Measurements from ENCODE around the gene ZNF511. TPM values are rescaled to one million over a fixed set of nuclear protein-coding genes. Genes with fewer than 3 reads are reported as not detected.
"Not testable (repeated sequence)": the region's sequence is repeated elsewhere in the genome, so short reads cannot be mapped to it uniquely, and the experiment has no call there.

Gene ZNF511
- total RNA-seq, 1 experiment from 2014 or later: 15.2 TPM

DNA sequence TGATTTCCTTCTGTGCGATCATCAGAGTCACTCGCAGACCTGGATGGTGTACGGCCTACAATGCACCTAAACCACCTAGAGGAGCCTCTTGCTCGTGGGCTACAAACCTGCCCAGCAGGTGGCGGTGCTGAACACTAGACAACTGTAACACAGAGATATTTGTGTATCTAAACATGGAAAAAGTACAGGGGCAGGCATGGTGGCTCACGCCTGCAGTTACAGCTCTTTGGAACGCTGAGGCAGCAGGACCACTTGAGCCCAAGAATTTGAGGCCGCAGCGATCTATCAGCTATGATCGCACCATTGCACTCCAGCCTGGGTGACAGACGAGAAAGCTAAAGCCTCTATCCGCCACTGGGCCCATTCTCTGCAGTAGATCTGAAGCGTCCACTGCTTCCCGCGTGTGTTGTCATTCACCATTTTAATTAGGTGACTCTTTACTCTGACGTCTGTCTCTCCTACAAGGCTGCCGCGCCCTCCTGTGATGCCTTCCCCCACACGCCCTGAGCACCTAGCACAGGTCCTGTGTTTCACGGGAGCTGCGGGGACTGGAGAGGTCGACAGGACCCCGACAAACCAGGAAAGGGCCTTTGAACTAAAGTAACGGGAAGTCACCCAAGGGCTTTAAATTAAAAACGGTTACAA is 816 bp upstream of the ZNF511 start:
- peak; percentile 72 for DNase-seq (ENCODE audit: low read depth, low spot score)
- in situ Hi-C loops (cut with HindIII; ENCODE audit: low pct_unique_long_range_greater_than_20kb, low sequenced_read_pairs): no loop called here

DNA sequence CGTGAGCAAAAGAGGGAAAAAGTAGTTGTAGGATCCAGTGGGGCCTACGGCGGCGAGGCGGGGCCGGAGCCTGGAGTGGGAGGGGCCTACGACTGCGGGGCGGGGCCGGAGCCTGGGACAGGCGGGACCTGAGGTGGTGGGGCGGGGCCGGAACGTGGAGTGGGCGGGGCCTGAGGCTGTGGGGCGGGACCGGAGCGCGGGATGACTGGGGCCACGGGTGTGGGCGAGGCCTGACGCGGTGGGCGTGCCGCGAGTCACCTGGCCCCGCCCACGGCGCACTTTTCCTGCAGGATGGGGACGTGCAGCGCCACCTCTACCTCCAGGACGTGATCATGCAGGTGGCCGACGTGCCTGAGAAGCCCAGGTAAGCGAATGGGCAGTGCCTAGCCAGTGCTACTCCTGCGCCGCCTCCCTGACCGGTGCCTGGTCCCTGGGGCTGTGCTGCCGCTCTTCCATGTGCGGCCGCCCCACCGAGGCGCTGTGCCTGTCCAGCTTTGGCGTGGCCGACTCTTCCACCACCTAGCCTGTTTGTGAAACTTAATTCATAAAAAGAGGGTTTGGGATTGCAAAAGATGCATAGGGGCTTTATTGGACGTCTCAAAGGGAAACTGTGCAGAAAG is 496 bp downstream of the ZNF511 start:
- DNase-seq (ENCODE audit: low read depth, low spot score): peak; percentile 82
- in situ Hi-C loops (cut with HindIII; ENCODE audit: low pct_unique_long_range_greater_than_20kb, low sequenced_read_pairs): no loop called here

GRCh38 chr10:133309720-133310398 is 1.1 kb downstream of the ZNF511 start:
- DNase-seq (ENCODE audit: low read depth, low spot score): no peak
- in situ Hi-C loops (cut with HindIII; ENCODE audit: low pct_unique_long_range_greater_than_20kb, low sequenced_read_pairs): no loop called here

DNA sequence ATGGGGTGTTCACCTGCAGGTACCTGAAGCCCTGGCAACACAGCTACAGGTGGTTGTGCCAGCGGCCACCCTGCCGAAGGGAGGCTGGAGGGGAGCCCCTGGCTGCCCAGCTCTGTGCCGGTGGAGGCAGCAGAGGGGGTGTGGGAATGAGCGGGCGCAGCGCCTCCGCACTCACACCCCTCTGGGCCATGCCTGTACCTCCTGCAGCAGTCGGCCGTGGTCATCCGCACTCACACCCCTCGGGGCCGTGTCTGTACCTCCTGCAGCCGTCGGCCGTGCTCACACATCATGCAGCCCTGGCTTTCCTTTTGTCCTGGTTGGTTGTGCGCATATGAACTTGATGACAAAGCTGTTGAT is 1.7 kb downstream of the ZNF511 start:
- in situ Hi-C loops (cut with HindIII; ENCODE audit: low pct_unique_long_range_greater_than_20kb, low sequenced_read_pairs): no loop called here
- no peak for DNase-seq (ENCODE audit: low read depth, low spot score)

- DNase-seq (ENCODE audit: low read depth, low spot score): no peak
- in situ Hi-C loops (cut with HindIII; ENCODE audit: low pct_unique_long_range_greater_than_20kb, low sequenced_read_pairs): no loop called here
Observed at GRCh38 chr10:133310789-133311188, 2.1 kb downstream of the ZNF511 start.

DNA sequence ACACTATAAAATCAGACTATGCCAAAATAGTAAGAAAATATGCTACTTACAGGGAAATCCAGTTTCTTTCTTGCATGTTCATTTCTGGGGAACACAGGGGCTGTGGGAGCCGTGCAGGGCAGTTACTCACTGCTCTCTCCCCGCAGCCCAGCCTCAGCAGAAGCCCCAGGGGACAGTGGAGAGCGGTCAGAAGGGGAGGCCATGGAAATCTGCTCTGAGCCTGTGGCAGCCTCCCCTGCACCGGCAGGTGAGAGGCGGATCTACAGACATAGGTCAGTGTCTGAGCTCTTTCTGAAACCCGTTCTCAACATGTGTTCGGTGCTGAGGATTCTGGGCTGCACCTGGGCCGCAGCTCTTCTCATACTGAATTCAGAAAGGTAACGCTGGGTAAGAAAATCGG is 2.9 kb downstream of the ZNF511 start:
- in situ Hi-C loops (cut with HindIII; ENCODE audit: low pct_unique_long_range_greater_than_20kb, low sequenced_read_pairs): no loop called here
- DNase-seq (ENCODE audit: low read depth, low spot score): no peak

- no peak for DNase-seq (ENCODE audit: low read depth, low spot score)
- in situ Hi-C loops (cut with HindIII; ENCODE audit: low pct_unique_long_range_greater_than_20kb, low sequenced_read_pairs): no loop called here
Observed at GRCh38 chr10:133312016-133312768, 3.5 kb downstream of the ZNF511 start.

- no peak for DNase-seq (ENCODE audit: low read depth, low spot score)
- in situ Hi-C loops (cut with HindIII; ENCODE audit: low pct_unique_long_range_greater_than_20kb, low sequenced_read_pairs): no loop called here
Observed at GRCh38 chr10:133312769-133313145, 4.0 kb downstream of the ZNF511 start.

GRCh38 chr10:133313192-133313591 is 4.5 kb downstream of the ZNF511 start:
- in situ Hi-C loops (cut with HindIII; ENCODE audit: low pct_unique_long_range_greater_than_20kb, low sequenced_read_pairs): no loop called here

GRCh38 chr10:133314911-133315310 is 6.2 kb downstream of the ZNF511 start:
- no peak for DNase-seq (ENCODE audit: low read depth, low spot score)
- in situ Hi-C loops (cut with HindIII; ENCODE audit: low pct_unique_long_range_greater_than_20kb, low sequenced_read_pairs): no loop called here

More at GRCh38 chr10:133313192-133313591, 4.5 kb downstream of the ZNF511 start:
- no peak for DNase-seq (ENCODE audit: low read depth, low spot score)

DNA sequence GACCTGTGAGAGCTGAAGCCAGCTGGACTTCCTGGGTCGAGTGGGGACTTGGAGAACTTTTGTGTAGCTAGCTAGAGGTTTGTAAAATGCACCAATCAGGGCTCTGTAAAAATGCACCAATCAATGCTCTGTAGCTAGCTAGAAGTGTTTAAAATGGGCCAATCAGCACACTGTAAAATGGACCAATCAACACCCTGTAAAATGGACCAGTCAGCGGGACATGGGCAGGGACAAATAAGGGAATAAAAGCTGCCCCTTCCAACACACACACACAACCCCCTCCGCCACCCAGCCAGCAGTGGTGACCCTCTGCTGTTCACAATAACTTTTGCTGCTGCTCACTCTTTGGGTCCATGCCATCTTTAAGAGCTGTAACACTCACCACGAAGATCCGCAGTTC is 7.1 kb downstream of the ZNF511 start:
- peak; percentile 61 for DNase-seq (ENCODE audit: low read depth, low spot score)
- in situ Hi-C loops (cut with HindIII; ENCODE audit: low pct_unique_long_range_greater_than_20kb, low sequenced_read_pairs): no loop called here

GRCh38 chr10:133316266-133316665 is 7.6 kb downstream of the ZNF511 start:
- DNase-seq (ENCODE audit: low read depth, low spot score): no peak
- in situ Hi-C loops (cut with HindIII; ENCODE audit: low pct_unique_long_range_greater_than_20kb, low sequenced_read_pairs): no loop called here

DNA sequence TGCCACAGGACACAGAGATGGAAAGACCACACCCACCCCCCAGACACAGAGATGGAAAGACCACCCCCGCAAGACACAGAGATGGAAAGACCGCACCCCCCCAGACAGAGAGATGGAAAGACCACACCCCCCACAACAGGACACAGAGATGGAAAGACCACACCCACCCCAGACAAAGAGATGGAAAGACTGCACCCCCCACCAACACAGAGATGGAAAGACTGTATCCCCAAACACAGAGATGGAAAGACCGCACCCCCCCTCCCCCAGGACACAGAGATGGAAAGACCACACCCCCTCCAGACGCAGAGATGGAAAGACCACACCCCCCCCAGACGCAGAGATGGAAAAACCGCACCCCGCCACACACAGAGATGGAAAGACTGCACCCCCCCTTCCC is 8.0 kb downstream of the ZNF511 start:
- in situ Hi-C loops (cut with HindIII; ENCODE audit: low pct_unique_long_range_greater_than_20kb, low sequenced_read_pairs): no loop called here
- no peak for DNase-seq (ENCODE audit: low read depth, low spot score)

DNA sequence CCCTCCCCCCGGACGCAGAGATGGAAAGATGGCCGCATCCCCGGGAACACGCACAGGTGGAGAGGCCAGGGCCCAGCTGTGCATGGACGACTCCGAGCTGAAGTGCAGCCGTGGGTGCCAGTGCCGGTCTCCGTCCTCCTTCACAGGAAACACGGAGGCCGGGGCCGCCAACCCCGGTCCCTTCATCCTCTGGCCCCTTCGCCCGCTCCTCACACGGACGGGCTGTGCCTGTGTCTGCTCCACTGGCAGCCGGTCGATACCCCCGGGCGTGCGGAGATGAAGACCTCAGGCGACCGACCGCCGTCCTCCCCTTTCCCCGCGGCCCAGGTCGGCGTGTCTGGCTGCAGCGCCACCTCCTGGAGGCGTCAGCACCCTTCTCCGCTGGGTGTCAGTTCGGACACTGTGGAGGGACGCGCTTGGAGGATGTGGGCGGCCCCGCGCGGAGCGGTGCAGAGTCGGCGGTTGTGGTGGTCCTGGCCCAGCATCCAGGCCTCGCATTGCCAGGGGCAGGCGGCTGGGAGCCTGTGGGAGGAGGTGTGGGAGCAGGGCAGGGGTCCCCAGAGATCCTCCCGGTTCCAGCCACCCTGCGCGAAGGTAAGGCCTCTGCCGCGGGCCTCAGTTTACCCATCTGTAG is 9.9 kb downstream of the ZNF511 start:
- in situ Hi-C loops (cut with HindIII; ENCODE audit: low pct_unique_long_range_greater_than_20kb, low sequenced_read_pairs): no loop called here
- peak; percentile 56 for DNase-seq (ENCODE audit: low read depth, low spot score)

- in situ Hi-C loops (cut with HindIII; ENCODE audit: low pct_unique_long_range_greater_than_20kb, low sequenced_read_pairs): not testable (repeated sequence)
- peak; percentile 19 for DNase-seq (ENCODE audit: low read depth, low spot score)
Observed at GRCh38 chr10:133320852-133321422, 12.2 kb downstream of the ZNF511 start.

- DNase-seq (ENCODE audit: low read depth, low spot score); in situ Hi-C loops (cut with HindIII; ENCODE audit: low pct_unique_long_range_greater_than_20kb, low sequenced_read_pairs): not testable (repeated sequence)
Observed at GRCh38 chr10:133322064-133322709, 13.5 kb downstream of the ZNF511 start.

GRCh38 chr10:133324198-133324792 is 15.6 kb downstream of the ZNF511 start:
- in situ Hi-C loops (cut with HindIII; ENCODE audit: low pct_unique_long_range_greater_than_20kb, low sequenced_read_pairs): no loop called here
- DNase-seq (ENCODE audit: low read depth, low spot score): peak; percentile 21
